ENCODE results near the gene KDM4B.
"Not testable (repeated sequence)": the region's sequence is repeated elsewhere in the genome, so short reads cannot be mapped to it uniquely, and the experiment has no call there.

Gene KDM4B

DNA sequence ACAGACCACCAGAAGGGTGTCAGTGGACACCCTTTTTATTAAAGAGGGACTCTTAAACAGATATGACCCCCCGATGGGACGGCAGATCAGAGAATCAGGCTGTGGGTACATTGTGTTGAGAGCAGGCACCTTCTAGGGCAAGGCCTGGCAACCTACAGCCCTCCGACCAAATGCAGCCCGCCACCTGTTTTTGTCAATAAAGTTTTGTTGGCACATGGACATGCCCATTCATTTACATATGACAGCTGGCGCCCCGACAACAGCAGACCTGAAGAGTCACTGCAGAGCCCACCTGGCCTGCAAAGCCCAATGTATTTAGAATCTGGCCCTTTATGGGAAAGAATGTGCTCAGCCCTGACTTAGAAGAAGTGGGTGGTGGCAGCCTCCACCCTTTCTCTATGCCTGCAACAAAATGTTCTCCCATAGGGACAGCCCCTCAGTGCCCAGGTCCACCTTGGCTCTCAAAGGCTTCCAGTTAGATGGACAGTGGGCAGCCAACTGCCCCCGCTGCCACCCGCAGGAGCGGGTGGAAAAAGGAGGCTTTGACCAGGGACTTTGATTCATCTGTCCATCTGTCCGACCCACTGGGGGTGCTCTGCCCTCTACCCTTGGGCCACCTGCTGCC is 186.8 kb downstream of the KDM4B start:
- ATAC-seq (ENCODE audit: low read depth) (no peak), DNase-seq (ENCODE audit: low spot score) (no peak)
- no peaks in the 10 kb centered on the region for H3K36me3 ChIP-seq (ENCODE audit: low read depth)
- no peak overlapping the region for H3K4me3 ChIP-seq (ENCODE audit: severe bottlenecking)
- TF ChIP-seq, protein P1, sequence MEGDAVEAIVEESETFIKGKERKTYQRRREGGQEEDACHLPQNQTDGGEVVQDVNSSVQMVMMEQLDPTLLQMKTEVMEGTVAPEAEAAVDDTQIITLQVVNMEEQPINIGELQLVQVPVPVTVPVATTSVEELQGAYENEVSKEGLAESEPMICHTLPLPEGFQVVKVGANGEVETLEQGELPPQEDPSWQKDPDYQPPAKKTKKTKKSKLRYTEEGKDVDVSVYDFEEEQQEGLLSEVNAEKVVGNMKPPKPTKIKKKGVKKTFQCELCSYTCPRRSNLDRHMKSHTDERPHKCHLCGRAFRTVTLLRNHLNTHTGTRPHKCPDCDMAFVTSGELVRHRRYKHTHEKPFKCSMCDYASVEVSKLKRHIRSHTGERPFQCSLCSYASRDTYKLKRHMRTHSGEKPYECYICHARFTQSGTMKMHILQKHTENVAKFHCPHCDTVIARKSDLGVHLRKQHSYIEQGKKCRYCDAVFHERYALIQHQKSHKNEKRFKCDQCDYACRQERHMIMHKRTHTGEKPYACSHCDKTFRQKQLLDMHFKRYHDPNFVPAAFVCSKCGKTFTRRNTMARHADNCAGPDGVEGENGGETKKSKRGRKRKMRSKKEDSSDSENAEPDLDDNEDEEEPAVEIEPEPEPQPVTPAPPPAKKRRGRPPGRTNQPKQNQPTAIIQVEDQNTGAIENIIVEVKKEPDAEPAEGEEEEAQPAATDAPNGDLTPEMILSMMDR (IDR thresholded peaks at IDR 0.05; ENCODE audit: poor library complexity, severe bottlenecking): no peak
- H3K27ac ChIP-seq (ENCODE audit: poor library complexity, severe bottlenecking): no peak overlapping the region
- H3K4me1 ChIP-seq (ENCODE audit: insufficient read depth, poor library complexity, severe bottlenecking): no peaks in the 10 kb centered on the region
- H3K27me3 ChIP-seq (ENCODE audit: insufficient read depth, poor library complexity, severe bottlenecking): no peaks in the 10 kb centered on the region
- no peaks in the 10 kb centered on the region for H3K9me3 ChIP-seq (ENCODE audit: severe bottlenecking)

DNA sequence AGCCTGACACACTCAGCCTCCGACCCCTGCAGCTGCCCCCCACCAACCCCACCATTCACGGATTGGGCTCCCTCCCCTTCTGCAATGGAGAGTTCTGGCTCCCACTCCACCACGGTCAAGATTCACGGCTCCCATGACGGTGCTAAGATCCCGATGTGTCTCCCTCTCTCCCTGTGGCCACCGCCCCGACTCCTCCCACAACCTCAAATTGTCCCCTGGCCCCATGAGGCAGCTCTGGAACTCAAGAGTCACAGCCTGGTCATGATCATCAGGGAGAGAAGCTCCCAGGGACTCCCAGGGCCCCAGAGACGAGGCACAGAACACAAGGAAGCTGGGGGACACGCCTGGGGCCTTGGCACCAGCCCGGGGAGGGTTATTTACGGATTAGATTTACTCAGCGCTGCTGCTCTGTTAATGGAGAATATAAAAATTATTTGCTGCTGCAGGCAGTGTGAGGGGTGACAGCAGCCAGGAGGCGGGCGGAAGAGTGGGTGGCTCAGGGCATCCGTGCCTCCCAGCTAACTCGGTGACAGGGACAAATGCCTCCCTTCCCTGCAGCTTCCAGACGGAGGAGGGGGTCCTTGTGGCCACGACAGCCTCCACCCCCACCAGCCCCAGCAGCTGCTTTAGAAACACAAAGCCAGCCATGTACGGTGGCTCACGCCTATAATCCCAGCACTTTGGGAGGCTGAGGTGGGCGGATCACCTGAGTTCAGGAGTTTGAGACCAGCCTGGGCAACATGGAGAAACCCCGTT is 187.5 kb downstream of the KDM4B start:
- H3K27me3 ChIP-seq (ENCODE audit: insufficient read depth, poor library complexity, severe bottlenecking): no peaks in the 10 kb centered on the region
- no peaks in the 10 kb centered on the region for H3K9me3 ChIP-seq (ENCODE audit: severe bottlenecking)
- no peaks in the 10 kb centered on the region for H3K36me3 ChIP-seq (ENCODE audit: low read depth)
- H3K4me1 ChIP-seq (ENCODE audit: insufficient read depth, poor library complexity, severe bottlenecking): no peaks in the 10 kb centered on the region
- TF ChIP-seq, protein P1 (IDR thresholded peaks at IDR 0.05; ENCODE audit: poor library complexity, severe bottlenecking): no peak
- no peak overlapping the region for H3K27ac ChIP-seq (ENCODE audit: poor library complexity, severe bottlenecking)
- H3K4me3 ChIP-seq (ENCODE audit: severe bottlenecking): no peak overlapping the region
- ATAC-seq (ENCODE audit: low read depth): no peak
- DNase-seq (ENCODE audit: low spot score): no peak

DNA sequence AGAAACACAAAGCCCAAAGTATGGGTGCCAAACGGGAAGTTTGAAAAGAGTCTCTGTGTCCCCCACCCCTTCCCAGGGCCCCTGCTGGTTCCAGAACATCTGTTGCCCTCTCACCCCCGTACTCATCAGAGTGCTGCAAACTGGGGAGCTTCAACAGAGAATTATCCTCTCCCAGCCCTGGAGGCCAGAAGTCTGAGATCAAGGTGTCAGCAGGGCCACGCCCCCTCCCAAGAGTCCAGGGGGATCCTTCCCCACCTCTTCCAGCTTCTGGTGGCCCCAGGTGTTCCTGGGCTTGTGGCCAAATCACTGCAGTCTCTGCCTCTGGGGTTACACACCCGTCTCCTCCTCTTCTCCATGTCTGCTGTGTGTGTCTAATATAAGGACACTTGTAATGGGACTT is 188.3 kb downstream of the KDM4B start:
- no peaks in the 10 kb centered on the region for H3K27me3 ChIP-seq (ENCODE audit: insufficient read depth, poor library complexity, severe bottlenecking)
- H3K4me3 ChIP-seq (ENCODE audit: severe bottlenecking): no peak overlapping the region
- H3K27ac ChIP-seq (ENCODE audit: poor library complexity, severe bottlenecking): no peak overlapping the region
- H3K4me1 ChIP-seq (ENCODE audit: insufficient read depth, poor library complexity, severe bottlenecking): no peaks in the 10 kb centered on the region
- H3K9me3 ChIP-seq (ENCODE audit: severe bottlenecking): no peaks in the 10 kb centered on the region
- no peaks in the 10 kb centered on the region for H3K36me3 ChIP-seq (ENCODE audit: low read depth)
- ATAC-seq (ENCODE audit: low read depth) (no peak), DNase-seq (ENCODE audit: low spot score) (no peak)
- TF ChIP-seq, protein P1 (IDR thresholded peaks at IDR 0.05; ENCODE audit: poor library complexity, severe bottlenecking): no peak

DNA sequence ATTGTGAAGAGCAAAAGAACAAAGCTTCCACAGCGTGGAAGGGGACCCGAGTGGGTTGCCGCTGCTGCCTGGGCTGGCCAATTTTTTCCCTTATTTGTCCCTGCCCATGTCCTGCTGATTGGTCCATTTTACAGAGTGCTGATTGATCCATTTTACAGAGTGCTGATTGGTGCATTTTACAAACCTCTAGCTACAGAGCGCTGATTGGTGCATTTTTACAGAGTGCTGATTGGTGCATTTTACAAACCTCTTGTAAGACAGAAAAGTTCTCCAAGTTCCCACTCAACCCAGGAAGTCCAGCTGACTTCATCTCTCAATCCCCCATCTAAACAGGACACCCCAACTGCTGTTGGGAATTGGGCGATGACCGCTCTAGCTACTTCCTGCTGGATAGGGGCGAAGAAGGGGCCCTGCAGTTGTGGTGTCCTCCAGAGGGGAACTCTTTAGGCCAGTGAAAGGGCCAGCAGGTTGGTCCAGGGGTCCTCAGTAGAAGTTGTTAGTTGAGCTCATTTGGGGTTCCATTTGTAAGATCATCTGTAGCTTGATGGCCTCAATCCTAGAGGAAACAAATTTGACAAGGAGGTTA is 189.7 kb downstream of the KDM4B start:
- H3K27ac ChIP-seq (ENCODE audit: poor library complexity, severe bottlenecking); DNase-seq (ENCODE audit: low spot score); H3K4me3 ChIP-seq (ENCODE audit: severe bottlenecking); ATAC-seq (ENCODE audit: low read depth); H3K27me3 ChIP-seq (ENCODE audit: insufficient read depth, poor library complexity, severe bottlenecking); H3K4me1 ChIP-seq (ENCODE audit: insufficient read depth, poor library complexity, severe bottlenecking); H3K36me3 ChIP-seq (ENCODE audit: low read depth); H3K9me3 ChIP-seq (ENCODE audit: severe bottlenecking): not testable (repeated sequence)

DNA sequence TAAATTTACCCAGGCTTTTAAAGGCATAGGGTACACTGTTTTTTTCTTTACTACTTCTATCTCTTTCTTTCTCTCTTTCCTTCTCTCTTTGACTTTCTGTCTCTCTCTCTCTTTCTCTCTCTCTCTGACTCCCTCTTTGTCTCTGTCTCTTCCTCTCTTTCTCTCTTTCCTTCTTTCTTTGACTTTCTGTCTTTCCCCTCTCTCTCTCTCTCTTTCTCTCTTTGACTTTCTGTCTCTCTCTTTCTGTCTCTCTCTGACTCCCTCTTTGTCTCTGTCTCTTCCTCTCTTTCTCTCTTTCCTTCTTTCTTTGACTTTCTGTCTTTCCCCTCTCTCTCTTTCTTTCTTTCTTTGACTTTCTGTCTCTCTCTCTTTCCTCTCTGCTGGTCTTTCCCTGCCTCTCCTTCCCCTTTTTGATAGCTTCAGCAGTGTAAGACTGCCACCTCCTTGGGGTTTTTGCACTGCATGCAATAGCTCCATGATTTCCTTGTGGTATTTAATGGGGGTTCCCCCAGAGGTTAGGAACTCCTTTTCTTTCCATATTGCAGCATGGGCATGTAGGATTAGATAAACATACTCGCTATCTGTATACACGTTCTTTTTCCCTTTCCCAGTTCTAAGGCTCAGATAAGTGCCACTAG is 191.4 kb downstream of the KDM4B start:
- not testable (repeated sequence) for H3K4me3 ChIP-seq (ENCODE audit: severe bottlenecking); ATAC-seq (ENCODE audit: low read depth)

DNA sequence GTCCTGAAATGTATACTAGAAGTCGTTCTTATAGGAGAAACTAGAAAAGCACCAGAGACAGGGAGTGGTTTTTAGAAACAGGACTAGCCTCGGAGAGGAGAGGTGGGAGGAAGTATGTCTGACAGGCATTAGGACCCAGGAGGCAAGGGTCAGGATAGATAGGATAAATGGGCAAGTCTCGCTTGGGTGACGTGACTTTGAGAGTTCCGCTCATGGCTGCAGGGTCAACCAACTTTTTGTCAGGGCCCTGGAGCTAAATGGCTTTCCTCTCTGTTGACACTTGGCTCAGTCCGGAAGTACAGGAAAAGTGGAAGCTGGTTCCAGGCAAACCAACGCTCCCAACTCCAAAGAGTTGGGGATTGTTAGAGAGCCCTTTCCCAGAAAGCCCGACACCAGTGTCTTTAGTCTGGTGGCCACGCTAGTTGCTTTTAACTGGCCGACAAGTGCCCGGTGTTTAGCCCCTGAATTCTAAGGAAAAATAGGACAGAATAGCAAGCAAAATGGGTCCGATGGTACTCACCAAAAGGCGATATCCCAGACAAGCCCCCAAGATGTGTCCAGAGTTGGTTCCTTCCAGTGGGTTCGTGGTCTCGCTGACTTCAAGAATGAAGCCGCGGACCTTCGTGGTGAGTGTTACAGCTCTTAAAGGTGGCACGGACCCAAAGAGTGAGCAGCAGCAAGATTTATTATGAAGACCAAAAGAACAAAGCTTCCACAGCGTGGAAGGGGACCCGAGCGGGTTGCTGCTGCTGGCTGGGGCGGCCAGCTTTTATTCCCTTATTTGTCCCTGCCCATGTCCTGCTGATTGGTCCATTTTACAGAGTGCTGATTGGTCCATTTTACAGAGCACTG is 196.2 kb downstream of the KDM4B start:
- not testable (repeated sequence) for H3K4me1 ChIP-seq (ENCODE audit: insufficient read depth, poor library complexity, severe bottlenecking); DNase-seq (ENCODE audit: low spot score); ATAC-seq (ENCODE audit: low read depth); H3K27ac ChIP-seq (ENCODE audit: poor library complexity, severe bottlenecking); H3K27me3 ChIP-seq (ENCODE audit: insufficient read depth, poor library complexity, severe bottlenecking); H3K4me3 ChIP-seq (ENCODE audit: severe bottlenecking); H3K36me3 ChIP-seq (ENCODE audit: low read depth); H3K9me3 ChIP-seq (ENCODE audit: severe bottlenecking)

More for the DNA sequence above, 191.4 kb downstream of the KDM4B start:
- not testable (repeated sequence) for H3K36me3 ChIP-seq (ENCODE audit: low read depth); DNase-seq (ENCODE audit: low spot score); H3K27ac ChIP-seq (ENCODE audit: poor library complexity, severe bottlenecking); H3K9me3 ChIP-seq (ENCODE audit: severe bottlenecking); H3K27me3 ChIP-seq (ENCODE audit: insufficient read depth, poor library complexity, severe bottlenecking); H3K4me1 ChIP-seq (ENCODE audit: insufficient read depth, poor library complexity, severe bottlenecking)
